ENCODE measurements around the gene FBXL19.

The FBXL19 gene

GRCh38 chr16:30895627-30896260, 27.6 kb upstream of the FBXL19 start:
- no peak for TF ChIP-seq CTCF (IDR thresholded peaks at IDR 0.05; ENCODE audit: control insufficient read depth, extremely low read depth, insufficient read depth)
- DNase-seq (ENCODE audit: low read depth), result no peak
- no peak overlapping the region for H3K4me3 ChIP-seq (ENCODE audit: low read depth, low read length)

- H3K4me3 ChIP-seq (ENCODE audit: low read depth, low read length), result no peak within 1 kb of the TSS
- DNase-seq (ENCODE audit: low read depth), result no peak
- no peak for TF ChIP-seq CTCF (IDR thresholded peaks at IDR 0.05; ENCODE audit: control insufficient read depth, extremely low read depth, insufficient read depth)
Measured at GRCh38 chr16:30896261-30896888, 27.0 kb upstream of the FBXL19 start, which contains the start of gene CTF1. CTF1 (plus strand) TSS chr16:30896614; CDS start chr16:30896644, 30 bp downstream.

- H3K4me3 ChIP-seq (ENCODE audit: low read depth, low read length), result no peak overlapping the region
- DNase-seq (ENCODE audit: low read depth), result no peak
- TF ChIP-seq CTCF (IDR thresholded peaks at IDR 0.05; ENCODE audit: control insufficient read depth, extremely low read depth, insufficient read depth), result no peak
Measured at GRCh38 chr16:30896889-30897733, 26.3 kb upstream of the FBXL19 start.

- TF ChIP-seq CTCF (IDR thresholded peaks at IDR 0.05; ENCODE audit: control insufficient read depth, extremely low read depth, insufficient read depth), result no peak
- no peak overlapping the region for H3K4me3 ChIP-seq (ENCODE audit: low read depth, low read length)
- DNase-seq (ENCODE audit: low read depth), result no peak
Measured at GRCh38 chr16:30899794-30900193, 23.6 kb upstream of the FBXL19 start.

- no peak for DNase-seq (ENCODE audit: low read depth)
- no peak for TF ChIP-seq CTCF (IDR thresholded peaks at IDR 0.05; ENCODE audit: control insufficient read depth, extremely low read depth, insufficient read depth)
- no peak overlapping the region for H3K4me3 ChIP-seq (ENCODE audit: low read depth, low read length)
Measured at GRCh38 chr16:30900588-30900987, 22.8 kb upstream of the FBXL19 start.

- no peak for TF ChIP-seq CTCF (IDR thresholded peaks at IDR 0.05; ENCODE audit: control insufficient read depth, extremely low read depth, insufficient read depth)
- peak overlapping the region; percentile 32; the same call in 1 of the 2 replicates for H3K4me3 ChIP-seq (ENCODE audit: low read depth, low read length)
- no peak for DNase-seq (ENCODE audit: low read depth)
Measured at GRCh38 chr16:30901201-30902028, 22.0 kb upstream of the FBXL19 start.
